Measurements from ENCODE around the gene ARMC6. TPM values are rescaled to one million over a fixed set of nuclear protein-coding genes. Genes with fewer than 3 reads are reported as not detected.

ARMC6 gene
- total RNA-seq, 2 experiments from 2014 or later: 63.9 to 104 TPM

DNA sequence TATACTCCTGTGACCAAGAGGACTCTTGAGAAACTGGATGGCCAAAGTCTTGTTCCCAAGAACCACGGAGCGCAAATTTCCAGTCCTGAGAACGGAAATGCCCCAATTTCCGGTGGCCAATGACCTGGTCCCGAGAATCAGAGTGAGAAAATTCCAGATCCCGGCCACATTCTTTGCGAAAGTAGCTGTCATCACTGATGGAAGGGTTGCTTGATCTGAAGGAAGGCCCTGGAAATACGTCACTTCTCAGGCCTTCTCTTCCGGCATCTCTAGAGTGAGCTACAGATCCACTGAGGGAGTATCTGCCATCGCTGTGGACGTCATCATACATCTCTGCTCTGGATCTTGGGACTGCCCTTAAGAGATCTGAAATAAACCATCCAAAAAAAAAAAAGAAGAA, 7.5 kb upstream of the ARMC6 start:
- no peaks in the 10 kb centered on the region for H3K9me2 ChIP-seq (ENCODE audit: insufficient read depth, low read length)
- no peak overlapping the region for H3K27ac ChIP-seq (ENCODE audit: low read depth, low read length, poor library complexity, severe bottlenecking)
- peaks cover 96% of the 10 kb centered on the region for H3K36me3 ChIP-seq (ENCODE audit: insufficient read depth, low read length)
- H4K20me1 ChIP-seq (ENCODE audit: insufficient read depth, low read length): peaks cover 19% of the 10 kb centered on the region; the same call in 1 of the 2 replicates
- ChIA-PET CTCF (ENCODE audit: unreplicated experiment) (no interaction called here), POLR2A (interaction anchor here (0.7 kb wide), 1 partner anchor 76 kb away, joined by 3 read pairs; no protein-coding TSS in a partner anchor)
- H3K79me2 ChIP-seq (ENCODE audit: insufficient read depth, low read depth, low read length): peaks cover 70% of the 10 kb centered on the region
- H3K4me1 ChIP-seq (ENCODE audit: insufficient read depth, low read length, poor library complexity, severe bottlenecking): peaks cover 13% of the 10 kb centered on the region
- no TSS peak for BruUV-seq (replicated peaks)
- no peak for DNase-seq (ENCODE audit: low spot score)
- TF ChIP-seq EZH2phosphoT487 (IDR thresholded peaks at IDR 0.05; ENCODE audit: borderline replicate concordance, low read depth, low read length): no peak
- TF ChIP-seq, protein P1, sequence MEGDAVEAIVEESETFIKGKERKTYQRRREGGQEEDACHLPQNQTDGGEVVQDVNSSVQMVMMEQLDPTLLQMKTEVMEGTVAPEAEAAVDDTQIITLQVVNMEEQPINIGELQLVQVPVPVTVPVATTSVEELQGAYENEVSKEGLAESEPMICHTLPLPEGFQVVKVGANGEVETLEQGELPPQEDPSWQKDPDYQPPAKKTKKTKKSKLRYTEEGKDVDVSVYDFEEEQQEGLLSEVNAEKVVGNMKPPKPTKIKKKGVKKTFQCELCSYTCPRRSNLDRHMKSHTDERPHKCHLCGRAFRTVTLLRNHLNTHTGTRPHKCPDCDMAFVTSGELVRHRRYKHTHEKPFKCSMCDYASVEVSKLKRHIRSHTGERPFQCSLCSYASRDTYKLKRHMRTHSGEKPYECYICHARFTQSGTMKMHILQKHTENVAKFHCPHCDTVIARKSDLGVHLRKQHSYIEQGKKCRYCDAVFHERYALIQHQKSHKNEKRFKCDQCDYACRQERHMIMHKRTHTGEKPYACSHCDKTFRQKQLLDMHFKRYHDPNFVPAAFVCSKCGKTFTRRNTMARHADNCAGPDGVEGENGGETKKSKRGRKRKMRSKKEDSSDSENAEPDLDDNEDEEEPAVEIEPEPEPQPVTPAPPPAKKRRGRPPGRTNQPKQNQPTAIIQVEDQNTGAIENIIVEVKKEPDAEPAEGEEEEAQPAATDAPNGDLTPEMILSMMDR (conservative IDR thresholded peaks at IDR 0.05; ENCODE audit: low read length): no peak
- H3K4me2 ChIP-seq (ENCODE audit: low read length): no peak overlapping the region
- H2AFZ ChIP-seq (ENCODE audit: low read length): no peak overlapping the region
- intact Hi-C loops (cut with micrococcal nuclease; ENCODE audit: unreplicated experiment): no loop called here
- H3K4me3 ChIP-seq (ENCODE audit: low read depth, low read length, poor library complexity, severe bottlenecking): no peak overlapping the region
- H3K9me3 ChIP-seq (ENCODE audit: low read length): no peaks in the 10 kb centered on the region

DNA sequence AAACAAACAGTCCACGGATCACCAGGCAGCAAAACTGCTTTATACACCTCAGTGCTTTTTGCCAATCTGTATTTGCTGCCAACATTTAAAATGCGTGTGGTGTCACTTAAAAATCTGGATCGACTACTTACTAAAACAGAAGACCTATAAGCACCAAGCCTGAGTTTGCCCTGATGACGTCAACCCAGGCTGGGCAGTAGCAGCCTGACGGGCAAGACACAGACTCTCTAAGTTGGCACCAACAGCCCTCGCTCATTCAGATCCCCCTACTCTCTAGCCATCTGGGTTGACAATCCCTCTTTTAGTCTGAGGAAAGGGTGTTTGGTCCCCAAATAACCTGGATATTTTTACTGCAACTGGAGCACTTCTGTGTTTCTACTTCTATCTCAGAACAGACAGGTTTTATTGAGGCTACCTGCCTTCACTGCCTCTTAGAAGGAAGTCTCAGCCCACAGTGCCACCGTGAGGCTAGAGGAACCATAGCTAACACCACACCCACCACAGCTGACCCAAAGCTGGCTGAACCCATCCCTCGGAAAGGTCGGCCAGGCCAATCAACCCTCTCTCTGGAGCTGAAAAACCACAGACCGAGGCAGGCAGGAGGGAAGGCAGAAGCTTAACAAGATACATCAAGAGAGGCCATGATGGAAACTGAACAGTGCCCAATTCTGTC, 7.0 kb upstream of the ARMC6 start:
- ChIA-PET CTCF (ENCODE audit: unreplicated experiment) (no interaction called here), POLR2A (interaction anchor here (0.7 kb wide), 1 partner anchor 77 kb away, joined by 3 read pairs; no protein-coding TSS in a partner anchor)
- Histone ChIP-seq H3K9me3 (ENCODE audit: low read length) (no peaks in the 10 kb centered on the region), H3K9me2 (ENCODE audit: insufficient read depth, low read length) (no peaks in the 10 kb centered on the region), H4K20me1 (ENCODE audit: insufficient read depth, low read length) (peaks cover 15% of the 10 kb centered on the region; the same call in 1 of the 2 replicates), H2AFZ (ENCODE audit: low read length) (no peak overlapping the region), H3K4me1 (ENCODE audit: insufficient read depth, low read length, poor library complexity, severe bottlenecking) (peaks cover 13% of the 10 kb centered on the region), H3K79me2 (ENCODE audit: insufficient read depth, low read depth, low read length) (peaks cover 70% of the 10 kb centered on the region), H3K4me2 (ENCODE audit: low read length) (no peak overlapping the region), H3K27ac (ENCODE audit: low read depth, low read length, poor library complexity, severe bottlenecking) (no peak overlapping the region), H3K36me3 (ENCODE audit: insufficient read depth, low read length) (peaks cover 97% of the 10 kb centered on the region), H3K4me3 (ENCODE audit: low read depth, low read length, poor library complexity, severe bottlenecking) (no peak overlapping the region)
- TF ChIP-seq, protein P1 (conservative IDR thresholded peaks at IDR 0.05; ENCODE audit: low read length): peak; percentile 61
- no peak for TF ChIP-seq EZH2phosphoT487 (IDR thresholded peaks at IDR 0.05; ENCODE audit: borderline replicate concordance, low read depth, low read length)
- no TSS peak for BruUV-seq (replicated peaks)
- intact Hi-C loops (cut with micrococcal nuclease; ENCODE audit: unreplicated experiment): no loop called here
- peak; percentile 11 for DNase-seq (ENCODE audit: low spot score)

GRCh38 chr19:19027228-19027627, 6.2 kb upstream of the ARMC6 start:
- intact Hi-C loops (cut with micrococcal nuclease; ENCODE audit: unreplicated experiment): no loop called here
- Histone ChIP-seq H3K4me3 (ENCODE audit: low read depth, low read length, poor library complexity, severe bottlenecking) (no peak overlapping the region), H4K20me1 (ENCODE audit: insufficient read depth, low read length) (0 out of 2 replicates have a peak, but pooled peaks cover 15% of the 10 kb centered on the region), H3K9me3 (ENCODE audit: low read length) (no peaks in the 10 kb centered on the region), H3K4me2 (ENCODE audit: low read length) (no peak overlapping the region), H3K4me1 (ENCODE audit: insufficient read depth, low read length, poor library complexity, severe bottlenecking) (peaks cover 21% of the 10 kb centered on the region), H3K36me3 (ENCODE audit: insufficient read depth, low read length) (peaks cover 92% of the 10 kb centered on the region), H3K27ac (ENCODE audit: low read depth, low read length, poor library complexity, severe bottlenecking) (no peak overlapping the region), H3K9me2 (ENCODE audit: insufficient read depth, low read length) (no peaks in the 10 kb centered on the region), H3K79me2 (ENCODE audit: insufficient read depth, low read depth, low read length) (peaks cover 73% of the 10 kb centered on the region), H2AFZ (ENCODE audit: low read length) (no peak overlapping the region)
- CTCF ChIA-PET (ENCODE audit: unreplicated experiment): no interaction called here
- DNase-seq (ENCODE audit: low spot score): no peak
- no TSS peak for BruUV-seq (replicated peaks)
- TF ChIP-seq, protein P1 (conservative IDR thresholded peaks at IDR 0.05; ENCODE audit: low read length): no peak
- no peak for TF ChIP-seq EZH2phosphoT487 (IDR thresholded peaks at IDR 0.05; ENCODE audit: borderline replicate concordance, low read depth, low read length)
- POLR2A ChIA-PET: no interaction called here

Data from OCI-LY7 (cell line).